Jurkat, Clone E6-1 (cell line): Measurements from ENCODE around the gene MARCHF11.
A peak's percentile ranks its signal among the peaks of the same experiment; 100 is the strongest.

ENCODE experiments used
- DNase-seq: peaks from one replicate; pipeline ENCODE4 v3.0.0-alpha.2; 2011; ENCODE audit warnings: low read depth, low spot score
- H3K4me3 ChIP-seq: 2 replicates; pipeline ENCODE4 v1.5.1; 2011; ENCODE audit warnings: mild to moderate bottlenecking, low read length, control low read depth, moderate library complexity

Gene MARCHF11

DNA sequence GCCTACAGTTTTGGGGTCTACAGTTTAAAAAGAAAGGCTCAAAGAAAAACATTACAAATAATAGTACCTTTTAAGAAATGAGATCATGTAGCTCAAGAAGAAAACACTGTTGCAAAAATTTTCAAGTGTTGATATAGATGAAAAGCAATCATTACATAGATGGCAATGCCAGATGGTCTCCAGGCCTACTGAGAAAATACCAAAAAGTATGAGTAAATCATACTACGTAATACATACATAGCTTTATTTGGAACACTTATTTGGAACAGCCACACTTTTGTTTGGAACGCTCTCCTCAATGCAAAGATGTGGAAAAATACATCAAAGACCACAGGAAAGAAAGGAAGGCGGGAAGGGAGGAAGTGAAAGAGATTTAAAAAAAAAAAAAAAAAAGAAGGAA lies 44.1 kb downstream of the MARCHF11 start:
- no peak overlapping the region for H3K4me3 ChIP-seq
- no peak for DNase-seq

DNA sequence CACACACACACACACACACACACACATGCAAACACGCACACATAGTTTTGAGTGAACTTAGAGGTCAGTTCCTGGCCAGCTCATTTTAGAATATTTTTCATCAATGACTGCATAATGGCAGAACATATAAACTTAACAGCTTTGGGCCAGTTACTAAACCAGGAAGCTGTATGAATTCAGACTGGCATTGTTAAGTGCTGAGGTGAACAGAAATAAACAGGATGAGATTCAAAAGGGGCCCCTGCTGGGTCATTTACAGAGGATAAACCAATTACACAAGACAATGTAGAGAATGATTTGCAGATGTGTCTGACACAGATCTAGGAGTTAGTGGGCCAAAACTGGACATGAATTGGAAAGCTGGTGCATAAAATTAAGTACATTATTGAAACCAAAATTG lies 44.6 kb downstream of the MARCHF11 start:
- no peak overlapping the region for H3K4me3 ChIP-seq
- DNase-seq: no peak

DNA sequence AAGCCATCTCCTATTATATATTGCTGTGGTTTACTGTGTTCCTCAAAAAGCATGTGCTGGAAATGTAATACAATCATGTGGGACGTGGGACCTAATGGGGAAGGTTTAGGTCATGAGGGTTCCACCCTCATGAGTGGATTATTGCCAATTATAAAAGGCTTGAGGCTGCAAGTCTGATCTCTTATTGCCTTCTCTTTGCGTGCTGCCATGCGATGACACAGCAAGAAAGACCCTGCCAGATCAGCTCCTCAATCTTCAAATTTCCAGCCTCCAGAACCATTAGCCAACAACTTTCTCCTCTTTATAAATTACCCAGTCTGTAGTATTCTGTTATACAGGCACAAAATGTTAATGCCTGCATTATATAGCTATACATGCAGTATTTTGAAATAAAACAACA lies 45.4 kb downstream of the MARCHF11 start:
- no peak for DNase-seq
- no peak overlapping the region for H3K4me3 ChIP-seq

DNA sequence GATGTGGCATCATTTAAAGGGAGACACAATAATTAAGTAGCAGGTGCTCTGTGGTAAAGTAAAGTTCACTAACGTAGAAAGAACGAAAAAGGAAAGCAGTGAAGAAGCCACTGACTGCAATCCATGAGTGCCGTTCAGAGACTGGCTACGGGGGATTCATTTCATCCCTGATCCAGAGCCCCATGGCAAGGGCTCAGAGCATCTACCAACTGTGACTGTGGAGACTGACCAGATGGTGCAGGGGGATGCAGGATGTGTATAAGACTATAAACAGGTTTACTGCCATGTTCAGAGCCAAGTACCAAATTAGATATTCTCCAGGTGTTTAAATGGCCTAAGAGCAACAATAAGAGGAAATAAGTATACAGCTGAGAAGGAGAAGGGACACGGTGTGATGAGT lies 47.7 kb downstream of the MARCHF11 start:
- no peak overlapping the region for H3K4me3 ChIP-seq
- DNase-seq: no peak

DNA sequence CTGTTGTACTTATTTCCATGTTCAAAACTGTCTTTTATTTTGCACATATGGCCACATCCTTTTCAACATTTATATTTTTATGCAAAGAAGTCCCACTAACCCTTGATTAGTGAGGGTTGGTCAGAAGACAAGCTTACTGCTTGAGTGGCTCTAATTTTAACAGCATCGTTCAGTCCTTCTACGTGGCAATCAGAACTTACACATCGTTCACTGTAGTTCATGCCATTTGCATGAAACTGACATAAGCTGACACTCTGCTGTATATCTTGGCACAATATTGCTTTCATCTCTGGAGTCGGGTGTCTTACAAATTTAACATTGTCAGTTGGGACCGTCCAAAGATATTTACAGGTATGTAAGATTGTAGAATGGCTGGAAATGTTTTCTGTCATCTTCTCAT lies 50.6 kb downstream of the MARCHF11 start:
- no peak overlapping the region for H3K4me3 ChIP-seq
- no peak for DNase-seq

DNA sequence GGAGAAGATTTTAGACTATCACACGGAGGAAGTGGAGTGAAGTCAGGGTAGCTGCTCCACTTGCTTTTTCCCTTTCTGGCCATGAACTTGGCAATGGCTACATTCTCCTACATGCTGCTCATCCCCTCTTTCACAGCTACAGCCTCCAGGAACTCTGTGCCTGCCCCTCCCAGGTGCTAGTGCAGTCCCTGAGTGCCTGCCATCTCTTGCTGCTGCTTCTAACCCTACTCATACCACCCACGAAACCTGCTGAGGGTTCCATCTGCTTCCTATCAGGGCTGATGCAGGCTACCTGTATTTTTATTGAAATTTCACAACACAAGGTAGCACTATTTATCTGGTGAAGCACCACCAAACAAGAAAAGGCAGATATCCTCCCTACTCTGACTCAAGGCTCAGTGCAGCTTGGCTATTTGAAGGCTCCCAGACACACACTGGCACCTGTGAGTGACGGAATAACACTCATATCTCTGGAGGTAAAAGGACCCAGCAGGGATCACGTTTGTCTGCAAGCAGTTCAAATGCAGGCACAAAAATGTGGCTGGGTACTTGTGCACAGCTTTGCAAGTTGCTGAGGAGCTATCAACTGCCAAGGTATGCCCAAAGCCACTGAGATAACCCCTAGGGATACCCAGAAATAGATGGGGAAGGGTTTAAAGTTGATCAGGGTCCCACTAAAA lies 51.6 kb downstream of the MARCHF11 start:
- H3K4me3 ChIP-seq: no peak overlapping the region
- DNase-seq: no peak

DNA sequence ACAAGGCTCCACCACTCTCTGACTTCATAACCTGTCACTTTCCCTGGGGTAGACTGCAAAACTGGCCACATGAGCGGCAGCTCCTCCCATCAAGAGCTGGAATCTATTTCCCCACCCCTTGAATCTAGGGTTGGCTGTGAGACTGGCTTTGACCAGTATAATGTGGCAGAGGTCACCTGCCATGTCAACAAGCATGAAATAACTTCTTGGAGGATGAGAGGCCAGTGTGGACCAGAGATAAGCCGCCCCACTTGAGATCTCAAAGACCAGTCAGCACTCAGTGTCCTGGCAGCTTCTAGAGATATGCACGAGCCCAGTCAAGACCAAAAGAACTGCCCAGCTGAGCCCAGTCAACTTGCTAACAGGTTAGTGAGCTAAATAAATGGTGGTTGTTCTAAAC lies 59.0 kb downstream of the MARCHF11 start:
- H3K4me3 ChIP-seq: no peak overlapping the region
- no peak for DNase-seq

DNA sequence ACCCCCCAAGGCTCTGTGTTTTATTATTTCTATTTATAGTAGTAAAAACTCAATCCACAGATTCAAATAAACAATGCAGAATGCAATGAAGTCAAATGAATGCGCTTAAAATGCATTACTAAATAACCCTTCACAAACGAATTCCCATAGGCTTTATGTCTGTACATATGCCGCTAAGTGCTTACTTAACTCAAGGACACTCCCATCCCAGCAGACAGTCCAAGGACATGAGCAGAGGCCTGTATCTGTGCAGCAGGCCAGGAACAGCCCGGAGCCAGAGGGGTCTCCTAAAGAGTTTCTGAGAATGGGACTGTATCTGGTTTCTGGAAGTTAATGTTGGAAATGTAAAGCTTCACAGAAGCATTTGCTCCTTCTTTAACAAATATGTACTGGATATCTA lies 59.8 kb downstream of the MARCHF11 start:
- no peak overlapping the region for H3K4me3 ChIP-seq
- DNase-seq: no peak

DNA sequence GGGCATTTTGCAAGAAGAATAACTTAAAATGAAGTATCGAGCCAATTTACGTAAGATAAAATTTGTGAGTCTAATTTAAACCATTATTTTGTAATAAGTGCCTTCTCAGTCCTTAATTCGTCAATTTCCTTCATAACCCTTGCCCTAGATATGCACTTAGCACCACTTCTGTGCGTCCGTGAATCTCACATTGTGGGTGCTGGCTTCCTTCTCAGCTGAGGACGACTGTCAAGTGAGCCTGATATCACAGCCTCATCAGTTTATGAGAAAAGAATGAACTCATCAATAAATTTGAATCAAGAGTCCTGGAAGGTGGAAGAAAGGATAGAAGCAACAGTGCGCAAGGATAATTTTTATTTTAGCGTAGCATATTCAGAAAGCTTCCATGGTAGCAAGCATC lies 64.5 kb downstream of the MARCHF11 start:
- no peak for DNase-seq

DNA sequence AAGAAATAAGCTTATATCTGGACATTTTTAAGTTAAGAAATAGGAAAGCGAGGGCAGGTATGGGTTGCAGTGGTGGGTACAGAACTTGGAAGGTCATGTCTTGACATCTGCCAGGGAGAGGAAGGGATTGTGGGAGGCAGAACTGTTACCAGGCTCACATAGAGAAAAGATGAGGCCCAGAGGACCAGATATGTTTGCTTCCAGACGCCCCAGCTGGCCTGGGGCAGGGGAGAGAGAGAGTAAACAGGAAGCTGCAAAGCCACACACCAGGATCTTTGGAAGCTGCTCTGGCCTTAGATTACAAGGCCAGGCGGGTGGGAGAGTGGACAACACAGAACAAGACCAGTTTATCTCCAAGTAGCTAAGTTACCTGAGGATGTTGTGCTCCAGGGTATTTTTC lies 71.2 kb downstream of the MARCHF11 start:
- H3K4me3 ChIP-seq: no peak overlapping the region
- DNase-seq: no peak

More for the DNA sequence above, 64.5 kb downstream of the MARCHF11 start:
- no peak overlapping the region for H3K4me3 ChIP-seq

DNA sequence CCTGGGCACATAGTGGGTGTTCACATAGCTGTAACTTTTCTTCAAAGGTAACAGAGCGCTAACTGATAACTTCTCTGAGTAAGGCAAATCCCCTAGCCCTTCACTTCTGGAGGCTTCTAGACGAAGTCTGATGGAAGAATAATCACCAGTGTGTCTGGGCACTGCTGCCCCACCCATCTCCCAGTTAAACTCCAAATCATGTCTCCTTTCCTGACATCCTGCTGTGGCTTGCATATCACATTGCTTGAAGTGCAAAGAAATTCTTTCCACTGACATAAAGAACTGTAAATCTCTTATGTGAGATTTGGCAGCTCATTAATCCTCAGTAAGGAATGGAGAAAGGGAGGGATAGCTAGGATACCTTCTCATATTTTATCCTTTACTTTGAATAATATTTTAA lies 74.6 kb downstream of the MARCHF11 start:
- DNase-seq: no peak
- no peak overlapping the region for H3K4me3 ChIP-seq

DNA sequence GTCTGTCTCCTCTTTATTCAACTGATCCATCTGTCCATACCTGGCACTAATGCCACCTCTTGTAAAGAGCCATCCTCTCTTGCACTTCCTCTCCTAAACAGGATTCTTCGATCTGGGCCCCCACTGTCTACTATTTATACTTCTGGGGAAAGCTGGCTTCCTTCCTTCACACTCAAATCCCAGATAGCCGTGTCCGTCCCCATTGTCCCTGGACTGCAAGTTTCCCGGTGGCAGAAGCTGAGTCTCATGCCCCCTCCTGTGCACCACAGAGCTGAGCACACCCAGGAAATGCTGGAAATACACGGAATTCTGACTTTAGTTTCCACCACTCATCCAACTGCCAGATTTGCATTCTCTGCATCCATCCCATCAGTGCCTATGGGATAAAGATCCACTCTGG lies 84.0 kb downstream of the MARCHF11 start:
- no peak overlapping the region for H3K4me3 ChIP-seq
- no peak for DNase-seq

DNA sequence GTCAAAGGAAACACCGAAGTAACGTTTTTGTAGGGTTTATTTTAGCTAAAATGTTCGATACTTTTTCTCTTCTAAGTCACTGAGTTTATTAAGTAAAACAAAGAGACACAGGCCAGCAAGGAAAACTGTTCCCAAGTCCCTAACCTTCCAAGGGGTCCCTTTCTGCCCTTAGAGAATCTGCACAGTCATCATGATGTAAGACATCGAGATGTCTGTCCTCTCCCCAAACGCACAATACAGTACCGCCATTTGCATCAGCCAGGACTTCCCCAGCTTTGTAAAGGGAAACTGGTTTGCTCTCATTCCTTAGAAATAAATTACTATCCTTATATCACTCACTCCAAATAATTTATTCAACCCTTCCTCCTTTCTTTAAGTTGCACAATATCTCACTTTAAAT lies 89.3 kb downstream of the MARCHF11 start:
- no peak for DNase-seq
- H3K4me3 ChIP-seq: no peak overlapping the region

DNA sequence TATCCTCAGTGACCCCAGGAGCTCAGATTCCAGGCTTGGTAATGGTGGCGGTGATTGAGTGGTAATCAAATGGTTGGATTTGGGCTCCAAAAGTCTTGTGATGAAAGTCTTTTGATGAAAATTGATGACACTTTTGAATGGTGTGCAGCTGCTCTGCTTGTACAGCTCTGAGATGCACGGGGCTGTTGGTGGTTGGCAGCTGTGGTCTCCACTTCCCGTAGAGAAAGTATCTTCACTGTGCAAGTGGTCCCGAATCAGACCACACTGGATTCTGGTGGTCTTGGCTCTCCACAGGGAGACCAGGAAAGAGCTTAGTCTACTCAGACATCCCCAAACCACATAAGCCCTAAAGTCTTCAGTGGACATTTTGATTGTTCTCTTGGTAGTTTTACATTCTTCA lies 96.6 kb downstream of the MARCHF11 start:
- H3K4me3 ChIP-seq: peak overlapping the region; percentile 37
- peak; percentile 96 for DNase-seq

DNA sequence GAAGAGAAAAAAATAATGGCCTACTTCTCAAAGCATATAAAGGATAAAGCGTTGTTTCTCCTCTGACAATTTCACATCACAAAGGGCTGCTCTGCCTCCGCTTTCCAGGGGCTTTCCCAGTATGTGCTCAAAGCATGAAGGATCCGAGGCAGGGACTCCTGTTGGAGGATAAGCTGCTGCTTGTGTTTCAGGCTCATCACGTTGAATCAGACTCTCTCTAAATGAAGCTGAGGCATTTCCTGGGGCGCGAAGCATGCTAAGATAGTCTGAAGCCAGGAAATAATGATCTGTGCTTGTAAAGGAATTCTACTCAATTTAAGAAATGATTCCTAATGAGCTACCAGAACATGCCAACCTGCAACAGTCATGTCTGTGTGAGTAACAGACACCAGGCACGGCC lies 97.5 kb downstream of the MARCHF11 start:
- H3K4me3 ChIP-seq: no peak overlapping the region
- peak; percentile 23 for DNase-seq

DNA sequence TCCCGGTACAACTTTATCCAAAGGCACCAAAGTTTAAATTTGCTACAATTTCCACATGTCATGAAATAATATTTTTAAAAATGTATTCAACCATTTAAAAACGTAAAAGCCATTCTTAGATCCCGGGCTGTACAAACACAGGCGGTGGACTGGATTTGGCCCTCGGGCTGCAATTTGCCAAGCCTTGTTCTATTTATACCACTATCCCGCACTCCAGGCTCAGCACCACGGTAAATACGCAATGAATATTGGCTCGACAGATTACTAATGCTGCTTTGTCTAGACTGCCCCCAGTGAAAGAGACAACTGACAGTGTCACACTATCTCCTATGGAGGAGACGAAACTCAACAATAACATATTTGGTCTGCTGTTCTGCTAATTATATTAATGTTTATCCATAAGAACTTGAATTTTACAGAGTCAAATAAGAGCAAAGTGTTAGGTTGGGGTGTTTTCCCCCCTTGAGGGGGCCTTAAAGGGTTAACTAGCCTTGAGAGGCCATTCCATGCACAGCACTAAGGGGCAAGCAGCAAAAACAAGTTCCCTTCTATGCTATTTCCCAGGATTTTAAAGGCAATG lies 98.1 kb downstream of the MARCHF11 start:
- no peak for DNase-seq
- H3K4me3 ChIP-seq: no peak overlapping the region

DNA sequence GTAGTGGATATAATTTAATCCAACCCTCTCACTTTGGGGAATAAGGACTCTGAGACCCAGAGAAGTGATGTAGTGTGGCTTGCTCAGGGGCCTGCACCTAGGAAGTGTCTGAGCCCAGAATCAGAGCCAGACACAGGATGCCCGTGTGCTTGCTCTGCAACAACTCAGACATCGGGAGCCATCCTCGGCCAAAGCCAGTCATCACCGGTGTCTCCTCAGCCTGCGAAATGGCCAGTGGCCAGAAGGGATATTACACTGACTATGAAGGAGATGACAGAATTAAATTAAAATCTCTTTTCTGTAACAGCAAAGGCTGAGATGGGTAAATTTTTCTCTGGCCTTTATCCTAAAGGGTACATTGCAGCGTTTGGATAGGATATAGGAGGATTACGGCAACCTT lies 102.9 kb downstream of the MARCHF11 start:
- no peak for DNase-seq
- H3K4me3 ChIP-seq: no peak overlapping the region

DNA sequence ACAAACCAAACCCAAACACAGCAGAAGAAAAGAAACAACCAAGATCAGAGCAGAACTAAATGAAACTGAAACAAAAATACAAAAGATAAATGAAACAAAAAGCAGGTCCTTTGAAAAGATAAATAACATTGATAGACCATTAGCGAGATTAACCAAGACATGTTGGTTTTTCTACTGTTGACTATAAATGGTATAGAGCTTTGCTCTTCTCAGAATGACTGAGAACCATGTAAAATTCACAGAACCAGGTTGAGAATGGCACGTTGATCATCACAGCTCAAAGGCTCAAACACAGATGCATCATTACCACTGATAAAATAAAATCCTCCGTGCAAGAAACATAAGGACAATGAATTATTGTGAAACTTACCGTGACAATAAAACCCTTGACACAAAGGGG lies 105.2 kb downstream of the MARCHF11 start:
- no peak overlapping the region for H3K4me3 ChIP-seq
- no peak for DNase-seq

DNA sequence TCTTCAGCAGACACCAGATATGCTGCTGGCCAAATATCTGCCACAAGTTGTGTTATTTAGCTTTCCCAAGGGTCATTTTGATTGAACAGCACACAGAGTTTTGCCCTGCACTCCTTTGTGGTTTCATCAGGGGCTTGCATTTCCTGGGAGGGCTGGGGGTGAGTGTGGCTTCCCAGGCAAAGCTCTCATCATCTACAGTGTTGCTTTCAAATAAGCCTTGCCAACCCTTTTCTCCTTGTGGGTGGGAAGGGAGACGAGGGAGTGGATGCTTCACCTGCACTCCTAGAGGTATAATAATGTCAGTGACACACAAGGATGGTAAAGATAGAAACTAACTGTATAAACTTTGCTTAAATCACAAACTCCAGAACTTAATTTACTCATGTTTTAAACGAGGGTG lies 107.0 kb downstream of the MARCHF11 start:
- DNase-seq: no peak
- no peak overlapping the region for H3K4me3 ChIP-seq

DNA sequence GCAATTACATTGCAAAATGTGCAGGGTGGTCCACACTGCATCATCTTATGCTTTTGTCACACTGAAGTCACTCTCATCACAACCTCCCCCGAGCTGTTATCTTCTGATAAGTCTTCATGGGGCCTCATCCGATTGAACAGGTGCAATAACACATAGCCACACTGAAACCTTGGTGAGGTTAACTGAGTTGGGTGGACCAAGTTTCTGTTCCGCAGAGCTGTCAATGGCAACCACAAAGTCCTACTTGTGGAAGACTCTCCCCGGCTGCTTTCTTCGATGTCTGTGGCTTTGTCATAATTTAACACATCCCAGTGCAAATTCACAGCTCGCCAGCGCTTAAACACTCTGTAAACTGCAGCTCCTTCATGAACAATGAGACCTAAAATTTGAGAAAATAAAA lies 112.2 kb downstream of the MARCHF11 start:
- H3K4me3 ChIP-seq: no peak overlapping the region
- DNase-seq: peak; percentile 91

DNA sequence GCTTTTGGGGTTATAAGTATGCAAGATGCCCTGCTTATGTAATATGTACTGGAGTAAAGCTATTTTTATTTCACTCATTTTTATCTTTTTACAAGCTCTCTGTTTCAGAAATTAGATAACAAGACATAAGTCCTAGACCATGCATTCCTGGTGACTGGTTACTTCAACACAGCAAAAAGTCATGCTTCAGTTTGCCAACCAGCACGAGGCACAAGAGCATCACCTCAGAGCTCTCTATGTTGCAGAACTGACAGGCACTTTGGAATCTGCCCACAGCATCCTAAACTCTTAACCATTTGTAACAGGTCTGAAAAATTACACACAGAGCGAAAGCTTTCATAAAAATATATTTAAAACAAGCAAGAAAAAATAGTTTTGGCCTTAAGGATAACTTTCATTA lies 112.8 kb downstream of the MARCHF11 start:
- DNase-seq: no peak
- no peak overlapping the region for H3K4me3 ChIP-seq
